SU-DHL-6 (cell line): ENCODE data around the gene S100P.

Experiments
- H2AFZ ChIP-seq: fragments of 200-600 bp; sonication (generic); 2 replicates; pipeline ENCODE4 v1.6.1; 2014; ENCODE audit warnings: low read depth, mild to moderate bottlenecking, moderate library complexity, mixed read lengths, antibody characterized with exemption, low read length; ENCODE audit not compliant: severe bottlenecking
- H3F3A ChIP-seq: fragments of 200-600 bp; shearing (Covaris generic); 2 replicates; pipeline ENCODE4 v1.6.0; 2016; ENCODE audit warnings: antibody characterized with exemption, mild to moderate bottlenecking; ENCODE audit not compliant: insufficient read depth
- H3K27ac ChIP-seq: fragments of 200-600 bp; sonication (generic); 2 replicates; pipeline ENCODE4 v1.5.1; 2016; ENCODE audit warnings: low read depth, mild to moderate bottlenecking, low read length, moderate library complexity, mixed read lengths
- H3K27me3 ChIP-seq: fragments of 200-600 bp; sonication (generic), shearing (Covaris generic); 2 replicates; pipeline ENCODE4 v1.6.0; 2014; ENCODE audit warnings: mild to moderate bottlenecking, low read length
- H3K36me3 ChIP-seq: fragments of 200-600 bp; sonication (generic); 2 replicates; pipeline ENCODE4 v1.6.1; 2014; ENCODE audit warnings: mild to moderate bottlenecking, low read length, mixed read lengths
- H3K4me2 ChIP-seq: fragments of 300-600, 200-600 bp; shearing (Covaris generic), sonication (generic); 2 replicates; pipeline ENCODE4 v1.6.0; 2014; ENCODE audit warnings: low read length, low read depth, mild to moderate bottlenecking; ENCODE audit not compliant: poor library complexity, severe bottlenecking
- H3K4me3 ChIP-seq: fragments of 200-600 bp; sonication (generic); 2 replicates; pipeline ENCODE4 v1.5.1; 2014; ENCODE audit warnings: antibody characterized with exemption, low read length, mild to moderate bottlenecking, mixed read lengths; ENCODE audit not compliant: insufficient read depth, poor library complexity, severe bottlenecking
- H3K79me2 ChIP-seq: fragments of 200-600 bp; sonication (generic); 2 replicates; pipeline ENCODE4 v1.6.1; 2014; ENCODE audit warnings: mild to moderate bottlenecking, low read length, moderate library complexity; ENCODE audit not compliant: insufficient read depth
- H3K9ac ChIP-seq: fragments of 200-600 bp; sonication (generic); 2 replicates; pipeline ENCODE4 v1.7.0; 2014; ENCODE audit warnings: mild to moderate bottlenecking, low read length
- H3K9me2 ChIP-seq: fragments of 200-600 bp; sonication (generic); replicated peaks from 2 replicates; pipeline ENCODE4 v1.6.1; 2014; ENCODE audit warnings: low read length; ENCODE audit not compliant: insufficient read depth
- H3K9me3 ChIP-seq: fragments of 200-600 bp; sonication (generic); 2 replicates; pipeline ENCODE4 v1.6.1; 2014; ENCODE audit warnings: low read length, mixed read lengths; ENCODE audit not compliant: insufficient read depth
- H4K20me1 ChIP-seq: fragments of 200-600 bp; sonication (generic); 2 replicates; pipeline ENCODE4 v1.6.1; 2014; ENCODE audit warnings: low read depth, mild to moderate bottlenecking, antibody characterized with exemption, low read length, moderate library complexity, mixed read lengths
- EZH2phosphoT487 ChIP-seq: fragments of 200-600 bp; sonication (generic), shearing (Covaris generic); conservative IDR thresholded peaks from 2 replicates; pipeline ENCODE4 v1.6.1; 2018; ENCODE audit warnings: mild to moderate bottlenecking, antibody characterized with exemption, low read length, moderate library complexity, mixed read lengths
- TF ChIP-seq, protein P1 (sequence below): fragments of 200-600 bp; sonication (generic); IDR thresholded peaks from one replicate; pipeline ENCODE4 v1.5.1; 2017; ENCODE audit warnings: antibody characterized with exemption, mild to moderate bottlenecking, low read length, moderate library complexity; ENCODE audit not compliant: insufficient read depth, poor library complexity, severe bottlenecking

S100P gene

DNA sequence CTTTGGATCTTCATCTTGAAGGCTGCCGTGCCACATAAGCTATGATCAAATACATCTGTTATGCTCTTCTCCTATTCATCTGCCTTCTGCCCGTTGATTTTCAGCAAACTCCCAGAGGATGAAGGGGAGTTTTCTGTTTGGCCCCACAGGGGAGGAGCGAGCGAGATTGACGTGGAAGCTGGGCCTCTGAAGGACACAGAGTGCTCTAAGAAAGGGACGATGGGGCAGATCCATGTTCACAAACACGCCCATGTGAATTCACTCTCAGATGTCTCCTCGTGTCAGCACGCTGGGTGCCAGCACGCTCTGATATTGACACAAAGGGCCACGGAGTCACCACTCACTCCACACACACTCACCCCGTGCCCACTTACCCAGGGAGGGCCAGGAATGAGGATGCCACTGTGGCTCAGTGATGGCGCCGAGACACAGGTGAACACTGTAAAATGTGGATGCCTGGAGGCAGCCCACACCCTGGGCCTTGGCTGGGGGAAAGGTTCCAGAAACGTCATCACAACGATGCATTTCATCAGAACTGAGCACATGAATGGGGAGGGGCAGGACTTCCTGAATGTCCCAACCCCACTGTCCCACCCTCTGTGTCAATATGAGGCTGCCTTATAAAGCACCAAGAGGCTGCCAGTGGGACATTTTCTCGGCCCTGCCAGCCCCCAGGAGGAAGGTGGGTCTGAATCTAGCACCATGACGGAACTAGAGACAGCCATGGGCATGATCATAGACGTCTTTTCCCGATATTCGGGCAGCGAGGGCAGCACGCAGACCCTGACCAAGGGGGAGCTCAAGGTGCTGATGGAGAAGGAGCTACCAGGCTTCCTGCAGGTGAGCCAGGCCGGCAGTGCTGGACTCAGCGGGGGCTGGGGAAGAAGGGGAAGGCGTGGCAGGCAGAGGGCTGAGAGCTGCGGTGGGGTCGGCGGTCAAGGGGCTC, at the start of gene S100P:
Gene S100P, plus strand, starts transcription at position 648 of the 946 bp plus-strand sequence. Its CDS starts 55 bp downstream, at position 703.
- no peaks in the 10 kb centered on the region for H3K9me2 ChIP-seq
- no peaks in the 10 kb centered on the region for H3K27me3 ChIP-seq
- H3K9ac ChIP-seq: no peak within 1 kb of the TSS
- H4K20me1 ChIP-seq: no peaks in the 10 kb centered on the region
- H3K9me3 ChIP-seq: no peaks in the 10 kb centered on the region
- no peak within 1 kb of the TSS for H3K4me2 ChIP-seq
- no peak within 1 kb of the TSS for H3K4me3 ChIP-seq
- no peak within 1 kb of the TSS for H3K27ac ChIP-seq
- no peaks in the 10 kb centered on the region for H3K36me3 ChIP-seq
- TF ChIP-seq, protein P1, sequence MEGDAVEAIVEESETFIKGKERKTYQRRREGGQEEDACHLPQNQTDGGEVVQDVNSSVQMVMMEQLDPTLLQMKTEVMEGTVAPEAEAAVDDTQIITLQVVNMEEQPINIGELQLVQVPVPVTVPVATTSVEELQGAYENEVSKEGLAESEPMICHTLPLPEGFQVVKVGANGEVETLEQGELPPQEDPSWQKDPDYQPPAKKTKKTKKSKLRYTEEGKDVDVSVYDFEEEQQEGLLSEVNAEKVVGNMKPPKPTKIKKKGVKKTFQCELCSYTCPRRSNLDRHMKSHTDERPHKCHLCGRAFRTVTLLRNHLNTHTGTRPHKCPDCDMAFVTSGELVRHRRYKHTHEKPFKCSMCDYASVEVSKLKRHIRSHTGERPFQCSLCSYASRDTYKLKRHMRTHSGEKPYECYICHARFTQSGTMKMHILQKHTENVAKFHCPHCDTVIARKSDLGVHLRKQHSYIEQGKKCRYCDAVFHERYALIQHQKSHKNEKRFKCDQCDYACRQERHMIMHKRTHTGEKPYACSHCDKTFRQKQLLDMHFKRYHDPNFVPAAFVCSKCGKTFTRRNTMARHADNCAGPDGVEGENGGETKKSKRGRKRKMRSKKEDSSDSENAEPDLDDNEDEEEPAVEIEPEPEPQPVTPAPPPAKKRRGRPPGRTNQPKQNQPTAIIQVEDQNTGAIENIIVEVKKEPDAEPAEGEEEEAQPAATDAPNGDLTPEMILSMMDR: no peak
- no peak for TF ChIP-seq EZH2phosphoT487
- H3K79me2 ChIP-seq: no peaks in the 10 kb centered on the region
- H3F3A ChIP-seq: no peaks in the 10 kb centered on the region
- no peak within 1 kb of the TSS for H2AFZ ChIP-seq

DNA sequence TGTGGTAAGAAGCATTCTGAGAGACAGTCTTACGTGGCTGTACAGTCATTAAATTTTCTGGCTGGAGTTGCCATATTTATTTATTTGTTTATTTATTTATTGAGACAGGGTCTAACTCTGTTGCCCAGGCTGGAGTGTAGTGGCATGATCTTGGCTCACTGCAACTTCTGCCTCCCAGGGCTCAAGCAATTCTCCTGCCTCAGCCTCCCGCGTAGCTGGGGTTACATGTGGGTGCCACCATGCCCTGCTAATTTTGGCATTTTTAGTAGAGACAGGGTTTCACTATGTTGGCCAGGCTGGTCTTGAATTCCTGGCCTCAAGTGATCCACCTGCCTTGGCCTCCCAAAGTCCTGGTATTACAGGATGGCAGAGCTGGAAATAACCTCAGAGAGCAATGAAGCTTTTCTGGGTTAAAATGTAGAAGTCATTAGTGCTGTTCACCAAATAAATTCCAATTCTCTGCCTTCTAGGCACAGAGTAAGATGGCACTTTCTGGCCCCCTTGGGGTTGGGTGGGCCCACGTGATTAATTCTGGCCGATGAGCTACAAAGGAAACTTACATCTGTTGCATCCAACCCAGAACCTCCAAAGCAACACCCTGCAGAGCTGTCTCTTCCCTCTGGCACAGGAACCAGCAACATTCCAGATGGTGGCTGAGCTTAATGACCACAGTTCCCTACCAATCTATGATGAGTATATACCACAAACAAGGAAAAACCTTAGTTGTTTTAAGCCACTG, 48.7 kb upstream of the S100P start:
- Histone ChIP-seq H3K4me2 (no peak overlapping the region), H3K9ac (no peak overlapping the region), H3K36me3 (peaks cover 16% of the 10 kb centered on the region), H3K9me3 (no peaks in the 10 kb centered on the region), H3K79me2 (peaks cover 17% of the 10 kb centered on the region), H2AFZ (no peak overlapping the region), H3K9me2 (no peaks in the 10 kb centered on the region), H3K4me3 (no peak overlapping the region), H3K27ac (no peak overlapping the region), H3F3A (peaks cover 5% of the 10 kb centered on the region; the same call in 1 of the 2 replicates), H4K20me1 (peaks cover 18% of the 10 kb centered on the region; the same call in 1 of the 2 replicates), H3K27me3 (no peaks in the 10 kb centered on the region)
- TF ChIP-seq, protein P1: no peak
- no peak for TF ChIP-seq EZH2phosphoT487

DNA sequence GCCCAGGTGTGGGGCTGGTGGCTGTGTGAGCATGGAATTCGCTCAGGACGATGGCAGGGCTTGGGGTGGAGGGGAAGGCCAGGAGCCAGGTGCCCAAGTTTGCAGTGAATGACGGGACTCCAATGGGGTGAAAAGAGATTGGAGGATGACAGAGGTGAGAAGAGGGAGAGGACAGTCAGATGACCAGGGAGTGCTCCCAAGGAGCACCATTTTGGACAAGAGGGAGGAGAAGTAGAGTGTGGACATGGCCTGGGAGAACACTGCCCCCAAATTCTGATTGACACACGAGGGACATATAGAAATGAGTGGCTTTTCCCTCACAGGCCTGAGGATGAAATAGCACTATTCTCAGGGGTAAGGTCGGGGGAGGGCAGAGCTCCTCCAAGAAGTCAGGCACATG, 46.5 kb upstream of the S100P start:
- no peaks in the 10 kb centered on the region for H3K9me2 ChIP-seq
- H3K4me2 ChIP-seq: no peak overlapping the region
- peaks cover 10% of the 10 kb centered on the region for H3K36me3 ChIP-seq
- H3K27ac ChIP-seq: no peak overlapping the region
- H4K20me1 ChIP-seq: peaks cover 8% of the 10 kb centered on the region; the same call in 1 of the 2 replicates
- TF ChIP-seq, protein P1: no peak
- no peak for TF ChIP-seq EZH2phosphoT487
- no peak overlapping the region for H3K9ac ChIP-seq
- peaks cover 2% of the 10 kb centered on the region for H3K79me2 ChIP-seq
- H3F3A ChIP-seq: peaks cover 5% of the 10 kb centered on the region; the same call in 1 of the 2 replicates
- no peaks in the 10 kb centered on the region for H3K27me3 ChIP-seq
- H3K9me3 ChIP-seq: no peaks in the 10 kb centered on the region
- no peak overlapping the region for H3K4me3 ChIP-seq
- H2AFZ ChIP-seq: no peak overlapping the region
